DMS 273 (cell line): Measurements from ENCODE around the gene ADAMTS15.
A peak's percentile ranks its signal among the peaks of the same experiment; 100 is the strongest.

ENCODE experiments used
- DNase-seq: peaks from one replicate; lab custom pipeline; 2025; ENCODE audit not compliant: unreplicated experiment; lab: John Stamatoyannopoulos, UW

ADAMTS15 gene

DNA sequence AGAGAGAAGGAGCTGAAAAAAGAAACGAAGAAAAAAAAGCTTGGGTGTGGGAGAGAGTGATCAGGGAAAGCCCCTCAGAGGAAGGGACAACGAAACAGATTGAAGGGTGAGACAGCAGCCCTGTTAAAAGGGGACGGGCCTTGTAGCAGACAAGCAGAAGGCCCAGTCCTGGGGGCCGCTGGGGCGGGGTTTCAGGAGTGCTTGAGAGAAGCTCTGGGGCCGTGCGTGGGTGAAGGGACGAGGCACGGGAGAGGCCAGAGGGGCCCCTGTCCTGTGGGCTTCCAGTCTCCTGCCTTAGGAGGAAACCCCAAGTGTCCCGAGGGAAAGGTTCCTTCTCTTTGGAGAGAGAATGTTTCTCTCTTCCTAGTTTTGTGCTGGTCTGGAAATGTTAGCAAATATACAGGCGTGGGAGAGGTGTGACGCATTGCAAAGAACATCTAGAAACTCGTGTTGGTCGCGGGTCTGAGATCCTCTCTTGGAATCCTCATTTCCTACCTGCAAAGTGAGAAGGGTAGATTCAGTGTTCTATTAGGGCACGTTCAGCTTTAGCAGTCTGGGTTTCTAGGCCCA is 28.6 kb downstream of the ADAMTS15 start:
- no peak for DNase-seq

DNA sequence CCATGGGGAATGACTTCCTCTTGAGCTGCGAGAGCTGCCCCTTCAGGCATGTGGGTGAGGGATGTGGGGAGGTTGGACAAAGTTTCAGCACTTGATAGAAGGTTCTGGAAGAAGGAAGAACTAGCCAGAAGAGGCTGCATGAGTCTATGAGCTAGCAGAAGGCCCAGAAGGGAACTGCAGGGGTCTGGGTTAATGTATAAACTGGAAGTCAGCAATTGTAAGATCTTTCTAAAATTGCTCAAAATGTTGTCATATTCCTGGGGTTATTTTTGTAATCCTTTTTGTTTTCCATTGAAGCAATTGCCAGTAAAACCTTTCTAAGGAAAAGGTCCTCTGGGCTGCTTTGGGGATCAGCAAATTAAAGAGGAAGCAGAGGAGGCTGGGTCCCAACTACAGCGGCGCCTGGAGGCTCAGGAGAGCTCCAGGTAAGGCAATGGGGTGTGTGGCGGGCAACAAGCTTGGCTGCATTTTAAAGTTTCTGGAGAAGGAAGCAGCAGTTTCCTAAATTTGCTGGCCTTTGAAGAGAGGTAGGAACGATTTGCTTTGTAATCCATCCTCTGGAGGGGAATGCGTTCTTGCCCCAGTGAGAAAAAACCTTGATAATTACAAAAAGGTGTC is 29.2 kb downstream of the ADAMTS15 start:
- no peak for DNase-seq

DNA sequence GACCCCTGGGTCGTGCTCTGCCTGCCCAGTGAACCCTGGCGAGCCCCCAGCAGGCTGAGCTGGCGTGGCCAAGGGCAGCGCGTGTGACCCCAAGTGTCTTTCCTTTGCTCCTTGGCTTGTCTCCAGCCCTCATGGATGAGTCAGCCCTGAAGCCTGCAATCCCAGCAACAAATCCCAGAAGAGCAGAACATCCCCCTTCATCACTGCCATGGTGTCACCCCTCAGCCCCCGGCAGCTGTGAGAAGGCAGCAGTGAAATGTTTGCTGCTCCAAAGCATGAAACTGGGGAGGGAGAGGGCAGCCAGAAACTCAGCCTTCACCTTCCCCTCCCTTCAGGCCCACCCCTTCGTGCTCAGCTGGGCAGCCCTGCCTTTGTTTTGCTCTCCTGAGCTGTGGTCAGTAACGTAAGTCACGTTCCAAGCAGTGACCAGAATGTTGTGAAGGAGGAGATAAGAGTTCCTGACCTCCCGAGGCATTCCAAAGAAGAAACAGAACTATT is 29.8 kb downstream of the ADAMTS15 start:
- peak; percentile 15 for DNase-seq

DNA sequence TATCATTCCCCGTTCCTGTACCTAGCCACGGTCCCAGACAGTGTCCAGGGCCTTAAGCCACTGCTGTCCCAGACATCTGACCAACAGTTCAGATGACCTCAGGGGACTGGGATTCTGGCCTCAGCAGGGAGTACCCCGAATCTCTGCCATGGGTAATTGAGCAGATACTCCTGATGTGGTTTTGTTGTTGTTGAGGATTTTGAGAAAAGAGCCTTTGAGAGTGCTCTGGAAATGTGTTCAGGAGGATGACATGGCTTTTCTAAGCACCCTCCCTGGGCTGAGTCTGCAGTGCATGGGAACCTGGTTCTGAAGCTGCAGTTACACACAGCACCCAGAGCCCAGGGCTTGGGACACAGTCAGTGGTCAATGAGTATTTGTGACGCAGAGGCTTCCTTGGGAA is 30.4 kb downstream of the ADAMTS15 start:
- no peak for DNase-seq

DNA sequence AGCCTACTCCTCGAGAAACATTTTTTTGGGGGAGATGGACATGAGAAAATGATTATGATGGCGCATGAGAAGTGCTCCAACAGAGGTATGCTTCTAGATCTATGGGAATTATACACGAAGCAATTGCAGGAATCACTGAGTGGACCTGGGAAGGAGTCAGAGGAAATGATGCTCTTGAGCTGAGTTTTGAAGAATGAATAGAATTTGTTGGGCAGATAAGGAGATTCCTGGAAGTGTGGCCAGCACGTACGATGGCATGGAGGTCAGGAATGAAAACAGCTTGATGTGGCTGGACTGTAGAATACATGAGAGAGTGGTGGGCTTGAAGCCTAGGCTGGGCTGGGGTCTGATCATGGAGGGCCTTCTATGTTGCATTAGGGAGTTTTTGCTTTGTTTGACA is 31.7 kb downstream of the ADAMTS15 start:
- DNase-seq: no peak

DNA sequence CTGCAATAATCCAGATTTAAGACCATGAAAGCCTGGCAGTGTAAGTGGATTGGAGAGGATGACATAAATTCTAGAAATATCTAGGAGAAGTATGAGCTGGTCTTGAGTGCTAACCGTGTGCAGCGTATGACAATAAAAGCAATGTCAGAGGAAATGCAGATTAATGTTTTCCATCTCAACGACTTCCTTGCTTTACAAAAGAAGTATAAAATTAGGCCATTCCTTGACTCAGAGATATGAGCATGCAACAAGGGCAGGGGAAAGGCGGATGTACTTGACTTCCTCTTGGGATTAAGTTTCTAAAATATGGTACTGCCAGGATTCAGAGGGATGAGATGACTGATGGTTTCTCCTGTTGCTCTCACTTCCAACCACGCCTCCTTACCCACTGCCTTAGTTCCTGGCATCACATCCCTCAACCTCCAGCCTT is 32.3 kb downstream of the ADAMTS15 start:
- DNase-seq: no peak

DNA sequence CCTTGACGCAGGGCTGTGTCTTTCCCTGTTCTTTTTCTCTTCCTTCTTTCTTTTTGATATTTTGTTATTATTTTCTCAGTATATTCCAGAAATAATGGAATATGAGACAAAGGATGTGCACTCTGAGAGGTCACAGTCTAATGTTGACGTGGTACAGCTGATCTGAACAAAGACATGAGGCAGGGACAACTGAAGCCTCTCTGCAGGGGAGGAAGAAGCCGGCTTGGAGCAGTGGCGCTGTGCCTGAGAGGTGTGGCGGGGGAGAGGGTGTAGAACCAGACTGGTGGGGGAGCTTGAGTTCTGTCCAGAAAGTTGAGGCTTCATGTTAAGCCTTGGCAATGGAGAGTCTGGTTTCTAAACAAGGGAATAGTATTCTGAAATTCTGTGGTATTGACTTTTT is 34.7 kb downstream of the ADAMTS15 start:
- no peak for DNase-seq

DNA sequence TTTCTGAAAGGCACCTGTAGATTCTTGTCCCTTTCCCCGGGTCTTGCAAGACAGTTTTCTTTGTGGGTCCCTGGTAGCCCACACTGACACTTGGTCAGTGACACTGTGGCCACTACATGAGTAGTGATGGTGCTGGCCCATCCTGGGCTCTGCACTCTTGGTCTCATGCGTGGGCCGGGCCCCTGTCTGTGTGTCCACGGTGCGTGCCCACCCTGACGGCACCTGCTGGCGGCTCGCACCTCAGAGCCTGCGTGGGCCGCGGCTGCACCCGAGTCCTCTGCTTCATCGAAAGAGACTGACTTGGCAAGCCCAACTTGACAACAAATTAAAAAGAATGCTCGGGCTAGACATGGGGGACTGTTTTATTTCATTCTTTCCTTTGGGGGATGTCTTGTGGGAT is 37.5 kb downstream of the ADAMTS15 start:
- DNase-seq: no peak

DNA sequence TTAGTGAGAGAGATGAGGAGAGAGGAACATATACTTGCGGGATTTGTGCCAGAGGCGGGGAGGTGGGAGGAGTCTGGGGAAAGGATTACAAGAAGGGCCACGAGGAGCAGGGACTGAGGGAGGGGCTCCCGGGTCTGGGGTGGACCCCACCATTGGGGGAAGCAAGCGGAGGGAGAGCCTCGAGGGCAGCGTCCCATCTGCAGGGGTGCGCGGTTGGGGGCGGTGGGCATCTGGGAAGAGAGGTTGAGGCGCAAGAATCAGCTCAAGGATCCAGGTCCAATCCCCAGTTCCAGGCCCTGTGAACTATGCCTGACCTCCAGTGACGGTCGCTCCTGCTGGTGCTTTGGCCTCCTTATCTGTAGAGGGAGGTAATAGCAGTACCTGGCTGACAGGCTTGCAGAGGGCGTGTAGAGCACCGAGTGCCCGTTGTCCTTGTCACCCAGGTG is 38.0 kb downstream of the ADAMTS15 start:
- DNase-seq: no peak

DNA sequence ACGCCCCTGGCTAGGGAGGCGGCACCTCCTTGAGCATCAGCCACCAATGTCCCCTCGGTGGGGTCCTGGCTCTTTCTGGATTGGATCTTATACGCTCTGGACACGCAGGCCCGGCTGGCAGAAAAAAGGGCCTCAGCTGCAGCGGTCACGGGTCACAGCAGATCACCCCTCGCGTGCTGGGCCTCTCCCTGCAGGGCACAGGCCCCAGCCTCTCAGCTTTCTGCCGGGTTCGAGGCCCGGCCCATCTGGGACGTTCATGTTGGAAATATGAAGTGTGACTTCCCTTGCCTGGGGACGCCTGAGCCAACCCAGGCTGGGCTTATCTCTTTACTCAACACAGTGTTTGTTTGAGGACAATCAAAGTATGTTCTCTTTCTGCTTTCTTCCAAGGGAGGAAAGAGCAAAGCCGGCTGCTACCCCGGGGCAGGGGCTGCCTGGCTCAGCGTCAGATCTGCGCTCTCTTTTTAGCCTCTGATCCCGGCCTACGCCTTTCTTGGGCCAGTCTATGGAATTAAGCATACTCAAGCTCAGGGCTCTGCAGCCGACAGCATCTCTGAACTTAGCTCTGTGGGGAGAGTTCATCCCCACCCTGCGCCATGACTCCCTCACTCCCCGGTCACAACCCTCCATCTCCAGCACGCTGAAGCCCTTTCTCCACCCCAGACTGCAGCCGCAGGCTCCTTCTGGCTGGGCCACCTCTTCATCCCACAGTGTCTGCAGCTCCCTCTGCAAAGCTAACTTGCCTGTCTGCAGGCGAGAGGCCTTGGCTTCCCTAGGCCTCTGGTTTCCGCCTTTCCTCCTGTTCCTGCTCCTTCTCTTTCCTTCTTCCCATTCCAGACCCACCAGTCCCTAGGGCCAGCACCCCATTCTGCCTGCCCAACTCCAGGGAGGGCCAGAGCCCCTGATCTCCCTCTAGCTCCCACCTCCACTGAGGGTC is 38.8 kb downstream of the ADAMTS15 start:
- no peak for DNase-seq

DNA sequence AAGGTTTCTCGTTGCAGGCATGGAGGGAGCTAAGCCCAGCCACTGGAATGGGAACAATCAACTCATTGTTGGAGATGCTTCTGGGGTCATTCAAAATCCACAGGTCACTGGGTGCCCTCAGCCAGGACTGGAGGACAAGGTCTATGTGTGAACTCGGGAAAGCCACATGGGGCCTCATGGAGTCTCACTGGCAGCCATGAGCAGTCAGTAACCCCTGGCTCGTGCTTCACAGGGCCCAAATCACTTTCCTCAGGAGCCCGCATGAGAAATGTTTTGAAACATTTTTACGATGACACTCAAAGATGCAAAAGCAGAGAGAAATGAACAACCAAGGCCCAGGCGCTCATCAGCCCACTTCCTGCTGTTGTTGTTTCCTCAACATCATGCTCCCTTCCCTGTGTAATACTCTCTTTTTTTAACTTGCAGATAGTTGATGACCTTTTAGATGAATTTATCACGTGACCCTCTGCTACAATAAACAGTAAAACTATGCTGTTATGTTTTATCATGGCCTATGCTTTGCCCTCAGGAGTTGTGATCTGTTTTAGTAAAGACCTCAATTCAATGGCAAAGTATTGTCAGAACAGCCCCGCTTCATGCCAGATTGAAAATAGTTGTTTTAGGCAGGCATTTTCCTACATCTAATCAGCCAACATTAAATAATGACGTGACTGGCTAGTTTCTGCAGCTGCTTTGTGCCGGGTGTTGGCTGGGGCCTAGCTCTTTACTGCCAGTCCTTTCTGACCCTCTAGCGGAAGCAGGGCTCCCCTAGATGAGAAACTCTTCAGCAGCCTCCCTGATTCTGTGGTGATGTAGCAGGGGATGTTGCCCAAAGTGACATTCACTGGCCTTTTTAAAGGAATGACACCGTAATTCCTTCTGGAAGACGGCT is 39.7 kb downstream of the ADAMTS15 start:
- DNase-seq: no peak

DNA sequence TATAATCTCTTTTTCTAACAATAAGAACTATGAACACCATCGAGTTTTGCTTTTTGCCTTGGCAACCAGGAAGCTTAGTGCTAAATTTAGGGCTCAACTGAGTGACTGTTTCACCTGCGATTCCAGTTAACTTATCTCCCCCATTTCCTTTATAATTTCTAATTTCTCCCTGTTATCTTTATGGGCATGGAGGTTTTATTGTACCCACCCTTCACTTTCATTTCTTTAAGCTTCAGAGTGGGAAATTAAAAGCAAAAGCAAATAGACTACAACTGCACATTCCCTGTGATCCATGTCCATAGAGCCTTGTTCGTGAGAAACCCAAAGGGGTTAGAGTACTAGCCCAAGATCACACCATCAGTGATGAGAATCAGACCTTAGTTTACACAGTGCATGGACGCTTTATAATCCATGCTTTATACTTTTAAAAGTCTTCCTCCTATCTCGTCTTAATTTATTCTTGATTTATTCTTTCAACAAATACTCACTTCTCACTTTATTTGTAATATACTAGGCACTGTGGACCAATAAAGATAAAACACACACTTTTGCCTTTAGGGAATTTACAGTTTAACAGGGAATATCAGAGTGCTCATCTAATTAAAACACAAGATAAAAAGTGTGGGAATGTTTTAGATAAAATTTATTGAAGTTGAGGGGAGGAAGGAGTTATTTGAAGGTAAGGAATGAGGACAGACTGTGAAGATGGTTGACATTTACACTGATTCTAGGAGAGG is 40.6 kb downstream of the ADAMTS15 start:
- DNase-seq: no peak

DNA sequence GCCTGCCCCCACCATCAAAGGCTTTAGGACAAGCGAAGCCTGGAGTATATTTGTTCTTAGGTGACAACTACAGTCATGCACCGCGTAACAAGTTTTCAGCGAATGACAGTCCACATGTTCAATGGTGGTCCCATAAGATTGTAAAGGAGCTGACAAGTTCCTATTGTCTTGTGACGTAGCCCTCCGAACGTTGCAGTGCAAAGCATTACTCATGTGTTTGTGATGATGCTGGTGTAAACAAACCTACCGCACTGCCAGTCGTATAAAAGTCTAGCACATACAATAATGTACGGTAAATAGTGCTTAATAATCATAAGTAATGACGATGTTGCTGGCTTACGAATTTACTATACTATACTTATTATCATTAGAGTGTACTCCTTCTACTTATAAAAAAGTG is 41.3 kb downstream of the ADAMTS15 start:
- no peak for DNase-seq

DNA sequence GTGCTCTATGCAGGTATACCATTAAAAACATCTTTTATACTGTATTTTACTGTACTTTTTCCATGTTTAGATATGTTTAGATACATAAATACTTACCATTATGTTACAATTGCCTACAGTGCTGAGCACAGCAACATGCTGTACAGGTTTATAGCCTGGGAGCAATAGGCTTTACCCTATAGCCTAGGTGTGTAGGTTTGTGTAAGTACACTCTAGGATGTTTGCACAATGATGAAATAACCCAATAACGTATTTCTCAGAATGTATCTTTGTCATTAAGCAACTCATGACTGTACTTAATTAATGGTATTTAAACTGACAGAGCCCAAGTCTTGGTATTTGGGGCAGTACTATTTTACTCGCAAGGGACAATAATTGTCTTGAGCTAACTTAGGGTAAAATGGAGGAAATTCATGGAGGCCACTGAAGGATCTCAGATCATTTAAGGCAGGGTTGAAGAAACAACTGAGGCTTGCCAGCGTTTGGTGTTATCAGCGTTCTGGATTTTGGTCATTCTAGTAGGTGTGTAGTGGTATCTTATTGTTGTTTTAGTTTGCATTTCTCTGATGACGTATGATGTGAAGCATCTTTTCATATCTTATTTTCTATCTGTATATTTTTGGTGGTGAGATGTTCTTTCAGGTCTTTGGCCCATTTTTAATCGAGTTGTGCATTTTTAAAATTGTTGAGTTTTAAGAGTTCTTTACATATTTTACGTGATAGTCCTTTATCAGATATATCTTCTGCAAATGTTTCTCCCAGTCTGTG is 42.4 kb downstream of the ADAMTS15 start:
- no peak for DNase-seq

DNA sequence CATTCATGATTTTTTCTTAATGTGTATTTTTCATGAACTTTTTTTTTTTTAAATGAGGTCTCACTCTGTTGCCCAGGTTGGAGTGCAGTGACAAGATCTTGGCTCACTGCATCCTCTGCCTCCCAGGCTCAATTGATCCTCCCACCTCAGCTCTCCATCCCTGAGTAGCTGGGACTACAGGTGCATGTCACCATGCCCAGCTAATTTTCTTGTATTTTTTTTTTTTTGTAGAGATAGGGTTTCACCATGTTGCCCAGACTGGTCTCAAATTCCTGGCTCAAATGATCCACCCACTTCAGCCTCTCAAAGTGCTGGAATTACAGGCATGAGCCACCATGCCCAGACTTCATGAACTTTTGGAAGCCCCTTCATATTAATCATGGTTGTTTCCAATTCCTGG is 49.7 kb downstream of the ADAMTS15 start:
- DNase-seq: no peak

DNA sequence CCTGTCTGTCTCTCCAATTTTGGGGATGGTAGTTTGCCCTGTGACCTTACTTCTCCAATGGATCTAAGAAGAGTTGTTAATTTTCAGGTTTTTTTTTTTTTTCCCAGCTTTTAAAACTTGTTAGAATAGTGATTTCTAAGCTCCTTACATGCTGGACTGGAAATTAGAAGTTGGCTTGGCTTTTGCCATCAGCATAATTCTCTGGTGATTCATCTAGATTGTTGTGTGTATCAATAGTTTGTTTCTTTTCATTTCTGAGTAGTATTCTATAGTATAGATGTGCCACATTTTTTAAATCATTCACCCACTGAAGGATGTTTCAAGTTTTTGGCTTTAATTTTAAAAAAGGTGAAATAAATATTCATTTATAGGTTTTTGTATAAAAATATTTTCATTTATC is 51.4 kb downstream of the ADAMTS15 start:
- no peak for DNase-seq

DNA sequence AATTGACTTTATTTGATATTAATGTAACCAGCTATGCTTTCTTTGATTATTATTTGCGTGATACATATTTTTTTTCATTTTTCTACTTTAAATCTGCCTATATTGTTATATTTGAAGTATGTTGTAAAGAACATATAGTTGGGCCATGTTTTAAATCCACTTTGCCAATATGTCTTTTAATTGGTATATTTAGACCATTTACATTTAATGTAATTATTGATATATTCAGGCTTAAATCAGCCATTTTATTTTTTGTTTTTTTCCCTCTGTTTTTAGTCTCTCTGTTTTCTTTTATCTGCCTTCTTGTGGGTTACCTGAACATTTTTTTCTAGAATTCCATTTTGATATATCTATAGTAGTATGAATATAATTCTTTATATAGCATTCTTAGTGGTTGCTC is 55.9 kb downstream of the ADAMTS15 start:
- DNase-seq: no peak

DNA sequence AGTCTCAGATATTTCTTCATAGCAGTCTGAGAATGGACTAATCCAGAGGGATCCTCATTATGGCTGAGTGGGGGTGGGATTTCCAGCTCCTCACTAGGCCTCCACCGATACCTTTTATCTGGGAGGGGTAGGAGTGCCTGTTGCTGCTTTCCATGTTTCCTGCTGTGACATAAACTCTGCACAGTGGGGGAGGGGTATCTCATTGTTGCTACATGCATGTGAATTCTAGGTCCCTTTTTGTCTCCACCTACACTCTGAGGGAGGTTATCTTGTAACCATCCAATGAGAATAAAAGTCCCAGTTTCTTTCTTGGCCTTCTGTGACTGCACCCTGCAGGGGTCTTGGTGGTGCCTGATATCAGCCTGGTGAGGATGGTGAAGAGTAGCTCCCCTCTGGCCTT is 60.5 kb downstream of the ADAMTS15 start:
- DNase-seq: no peak

DNA sequence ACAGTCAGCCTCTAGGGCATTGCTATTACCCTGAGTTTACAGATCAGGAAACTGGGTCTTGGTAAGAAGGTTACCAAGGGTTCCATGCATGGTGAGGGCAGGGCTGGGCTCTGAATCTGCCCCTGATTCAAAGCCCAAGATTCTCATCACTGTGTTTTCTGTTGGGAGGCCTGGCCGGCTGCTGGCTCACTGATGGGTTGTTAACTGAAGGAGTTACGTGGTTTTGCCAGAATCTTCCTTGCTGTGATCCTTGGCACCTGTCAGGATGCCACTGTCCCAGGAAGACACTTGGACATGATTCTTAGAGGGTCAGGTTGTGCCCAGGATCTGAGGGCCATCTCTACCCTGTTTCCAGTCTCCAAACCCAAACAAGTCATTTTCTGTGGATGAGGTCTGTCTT is 61.5 kb downstream of the ADAMTS15 start:
- DNase-seq: no peak
